ENCODE results near the gene MERTK. TPM values are rescaled to one million over a fixed set of nuclear protein-coding genes. Genes with fewer than 3 reads are reported as not detected.

The MERTK gene
- total RNA-seq, 1 experiment from 2014 or later, result 14.5 TPM

DNA sequence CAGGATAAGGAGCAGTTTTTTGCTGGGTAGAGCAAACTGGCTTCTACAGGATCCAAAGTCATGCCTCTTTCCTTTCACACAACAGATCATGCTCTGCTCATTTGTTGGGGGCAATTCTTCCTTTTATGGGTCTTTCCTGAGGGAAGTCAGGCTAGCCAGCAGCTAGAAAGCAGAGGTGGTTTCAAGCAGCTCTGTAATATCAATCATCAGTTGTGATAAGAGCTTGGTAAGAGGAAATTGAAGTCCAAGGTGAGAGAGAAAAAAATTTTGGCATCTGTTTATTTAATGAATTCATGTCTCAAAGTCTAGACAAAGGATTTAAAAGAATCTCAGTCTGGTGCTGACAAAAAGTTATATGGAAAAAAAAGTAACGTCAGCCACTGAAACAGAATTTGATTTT, 162.9 kb downstream of the MERTK start:
- peaks cover 8% of the 10 kb centered on the region for H3K36me3 ChIP-seq (ENCODE audit: control insufficient read depth, insufficient read depth, low read length)
- TF ChIP-seq, protein P1, sequence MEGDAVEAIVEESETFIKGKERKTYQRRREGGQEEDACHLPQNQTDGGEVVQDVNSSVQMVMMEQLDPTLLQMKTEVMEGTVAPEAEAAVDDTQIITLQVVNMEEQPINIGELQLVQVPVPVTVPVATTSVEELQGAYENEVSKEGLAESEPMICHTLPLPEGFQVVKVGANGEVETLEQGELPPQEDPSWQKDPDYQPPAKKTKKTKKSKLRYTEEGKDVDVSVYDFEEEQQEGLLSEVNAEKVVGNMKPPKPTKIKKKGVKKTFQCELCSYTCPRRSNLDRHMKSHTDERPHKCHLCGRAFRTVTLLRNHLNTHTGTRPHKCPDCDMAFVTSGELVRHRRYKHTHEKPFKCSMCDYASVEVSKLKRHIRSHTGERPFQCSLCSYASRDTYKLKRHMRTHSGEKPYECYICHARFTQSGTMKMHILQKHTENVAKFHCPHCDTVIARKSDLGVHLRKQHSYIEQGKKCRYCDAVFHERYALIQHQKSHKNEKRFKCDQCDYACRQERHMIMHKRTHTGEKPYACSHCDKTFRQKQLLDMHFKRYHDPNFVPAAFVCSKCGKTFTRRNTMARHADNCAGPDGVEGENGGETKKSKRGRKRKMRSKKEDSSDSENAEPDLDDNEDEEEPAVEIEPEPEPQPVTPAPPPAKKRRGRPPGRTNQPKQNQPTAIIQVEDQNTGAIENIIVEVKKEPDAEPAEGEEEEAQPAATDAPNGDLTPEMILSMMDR (IDR thresholded peaks at IDR 0.05), result no peak
- TF ChIP-seq SIN3A (IDR thresholded peaks at IDR 0.05; ENCODE audit: borderline replicate concordance, insufficient read depth, low read depth, low read length), result no peak
- TF ChIP-seq TCF7L2 (IDR thresholded peaks at IDR 0.05; ENCODE audit: low read depth, low read length), result no peak
- no peak for TF ChIP-seq POLR2AphosphoS5 (IDR thresholded peaks at IDR 0.05; ENCODE audit: low read depth, low read length)
- TF ChIP-seq, protein P2, sequence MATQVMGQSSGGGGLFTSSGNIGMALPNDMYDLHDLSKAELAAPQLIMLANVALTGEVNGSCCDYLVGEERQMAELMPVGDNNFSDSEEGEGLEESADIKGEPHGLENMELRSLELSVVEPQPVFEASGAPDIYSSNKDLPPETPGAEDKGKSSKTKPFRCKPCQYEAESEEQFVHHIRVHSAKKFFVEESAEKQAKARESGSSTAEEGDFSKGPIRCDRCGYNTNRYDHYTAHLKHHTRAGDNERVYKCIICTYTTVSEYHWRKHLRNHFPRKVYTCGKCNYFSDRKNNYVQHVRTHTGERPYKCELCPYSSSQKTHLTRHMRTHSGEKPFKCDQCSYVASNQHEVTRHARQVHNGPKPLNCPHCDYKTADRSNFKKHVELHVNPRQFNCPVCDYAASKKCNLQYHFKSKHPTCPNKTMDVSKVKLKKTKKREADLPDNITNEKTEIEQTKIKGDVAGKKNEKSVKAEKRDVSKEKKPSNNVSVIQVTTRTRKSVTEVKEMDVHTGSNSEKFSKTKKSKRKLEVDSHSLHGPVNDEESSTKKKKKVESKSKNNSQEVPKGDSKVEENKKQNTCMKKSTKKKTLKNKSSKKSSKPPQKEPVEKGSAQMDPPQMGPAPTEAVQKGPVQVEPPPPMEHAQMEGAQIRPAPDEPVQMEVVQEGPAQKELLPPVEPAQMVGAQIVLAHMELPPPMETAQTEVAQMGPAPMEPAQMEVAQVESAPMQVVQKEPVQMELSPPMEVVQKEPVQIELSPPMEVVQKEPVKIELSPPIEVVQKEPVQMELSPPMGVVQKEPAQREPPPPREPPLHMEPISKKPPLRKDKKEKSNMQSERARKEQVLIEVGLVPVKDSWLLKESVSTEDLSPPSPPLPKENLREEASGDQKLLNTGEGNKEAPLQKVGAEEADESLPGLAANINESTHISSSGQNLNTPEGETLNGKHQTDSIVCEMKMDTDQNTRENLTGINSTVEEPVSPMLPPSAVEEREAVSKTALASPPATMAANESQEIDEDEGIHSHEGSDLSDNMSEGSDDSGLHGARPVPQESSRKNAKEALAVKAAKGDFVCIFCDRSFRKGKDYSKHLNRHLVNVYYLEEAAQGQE (IDR thresholded peaks at IDR 0.05; ENCODE audit: insufficient read depth in 1 of 2, low read depth in 2 of 2, low read length in 1 of 2), result no peak
- DNase-seq (ENCODE audit: low read depth, low spot score), result no peak
- no peak overlapping the region for H3K27ac ChIP-seq (ENCODE audit: low read length)
- intact Hi-C loops (cut with micrococcal nuclease; ENCODE audit: unreplicated experiment) (no loop called here), in situ Hi-C loops (cut with HindIII; ENCODE audit: low pct_unique_long_range_greater_than_20kb, low sequenced_read_pairs) (no loop called here)
- no peak for ATAC-seq
- CTCF ChIA-PET, result no interaction called here
- no peak overlapping the region for H3K4me3 ChIP-seq (ENCODE audit: low read depth in 2 of 2, low read length in 2 of 2)
- no TSS peak for BruUV-seq (replicated peaks)
- POLR2A ChIA-PET, result no interaction called here
- no peaks in the 10 kb centered on the region for H3K27me3 ChIP-seq (ENCODE audit: control insufficient read depth, insufficient read depth, low read length)
- H3K9me3 ChIP-seq (ENCODE audit: control insufficient read depth, insufficient read depth, low read depth, low read length), result no peaks in the 10 kb centered on the region
- peaks cover 7% of the 10 kb centered on the region for H3K4me1 ChIP-seq (ENCODE audit: control insufficient read depth, insufficient read depth, low read length)

DNA sequence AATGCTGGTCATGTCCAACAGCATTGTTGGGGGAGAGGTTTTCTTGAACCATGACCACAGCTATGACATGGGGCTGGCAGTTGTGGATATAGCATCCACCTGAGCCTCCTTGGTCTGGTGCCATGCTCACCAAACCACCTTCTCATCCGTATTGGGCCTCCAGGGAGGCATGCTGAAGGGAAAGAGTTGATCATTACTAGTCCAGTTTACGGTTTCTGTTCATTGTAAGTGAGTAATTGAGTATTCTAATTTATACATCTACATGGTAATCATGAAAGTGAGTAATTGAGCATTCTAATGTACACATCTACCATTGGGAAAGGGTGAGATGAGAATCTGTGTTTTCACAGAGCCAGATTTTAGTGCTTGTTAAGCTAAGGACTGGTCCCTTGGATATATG, 163.4 kb downstream of the MERTK start:
- TF ChIP-seq, protein P2 (IDR thresholded peaks at IDR 0.05; ENCODE audit: insufficient read depth in 1 of 2, low read depth in 2 of 2, low read length in 1 of 2), result no peak
- TF ChIP-seq, protein P1 (IDR thresholded peaks at IDR 0.05), result no peak
- TF ChIP-seq POLR2AphosphoS5 (IDR thresholded peaks at IDR 0.05; ENCODE audit: low read depth, low read length) (no peak), SIN3A (IDR thresholded peaks at IDR 0.05; ENCODE audit: borderline replicate concordance, insufficient read depth, low read depth, low read length) (no peak), TCF7L2 (IDR thresholded peaks at IDR 0.05; ENCODE audit: low read depth, low read length) (no peak)
- H3K27me3 ChIP-seq (ENCODE audit: control insufficient read depth, insufficient read depth, low read length), result no peaks in the 10 kb centered on the region
- DNase-seq (ENCODE audit: low read depth, low spot score), result no peak
- no peak overlapping the region for H3K27ac ChIP-seq (ENCODE audit: low read length)
- intact Hi-C loops (cut with micrococcal nuclease; ENCODE audit: unreplicated experiment) (no loop called here), in situ Hi-C loops (cut with HindIII; ENCODE audit: low pct_unique_long_range_greater_than_20kb, low sequenced_read_pairs) (no loop called here)
- peaks cover 8% of the 10 kb centered on the region for H3K36me3 ChIP-seq (ENCODE audit: control insufficient read depth, insufficient read depth, low read length)
- BruUV-seq (replicated peaks), result no TSS peak
- no peak for ATAC-seq
- H3K4me1 ChIP-seq (ENCODE audit: control insufficient read depth, insufficient read depth, low read length), result peaks cover 2% of the 10 kb centered on the region
- no peak overlapping the region for H3K4me3 ChIP-seq (ENCODE audit: low read depth in 2 of 2, low read length in 2 of 2)
- POLR2A ChIA-PET, result no interaction called here
- CTCF ChIA-PET, result no interaction called here
- no peaks in the 10 kb centered on the region for H3K9me3 ChIP-seq (ENCODE audit: control insufficient read depth, insufficient read depth, low read depth, low read length)
